GM12874 (cell line): ENCODE data around the gene TMEM37.

Source experiments
- TF ChIP-seq, protein P1 (sequence below): IDR thresholded peaks from 2 replicates; pipeline ENCODE4 v1.5.1; 2011; ENCODE audit warnings: low read depth, mild to moderate bottlenecking, control low read depth, low read length, moderate library complexity; ENCODE audit not compliant: insufficient read depth

Gene TMEM37

DNA sequence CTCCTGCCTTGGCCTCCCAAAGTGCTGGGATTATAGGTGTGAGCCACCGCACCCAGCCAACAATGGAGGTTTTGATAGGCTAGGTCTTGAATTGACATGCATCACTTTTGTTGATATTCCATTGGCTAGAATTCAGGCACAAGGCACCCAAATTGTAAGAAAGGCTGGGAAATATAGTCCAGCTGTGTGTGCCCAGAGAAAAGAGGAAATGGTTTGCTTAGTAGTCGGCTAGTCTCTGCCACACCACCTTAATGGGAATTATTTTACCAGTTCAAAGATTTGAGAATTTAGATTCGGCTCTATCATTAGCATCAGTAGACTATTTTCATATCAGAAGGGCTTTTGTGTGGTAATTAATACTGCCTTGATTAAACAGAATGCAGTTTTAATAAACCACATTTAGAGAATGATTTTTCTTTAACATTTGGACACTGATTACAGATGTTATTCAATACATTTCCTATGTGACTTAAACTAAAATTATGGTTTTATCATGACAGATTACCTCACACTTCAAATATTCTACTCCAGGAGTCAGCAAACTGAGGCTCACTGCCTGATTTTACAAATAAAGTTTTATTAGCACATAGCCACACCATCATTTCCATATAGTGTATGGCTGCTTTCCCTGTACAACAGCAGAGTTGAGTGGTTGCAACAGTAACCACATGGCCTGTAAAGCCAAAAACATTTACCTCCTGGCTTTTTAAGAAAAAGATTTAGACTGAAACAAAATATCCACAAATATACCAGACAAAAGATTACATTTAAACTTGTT, 37.5 kb upstream of the TMEM37 start:
- TF ChIP-seq, protein P1, sequence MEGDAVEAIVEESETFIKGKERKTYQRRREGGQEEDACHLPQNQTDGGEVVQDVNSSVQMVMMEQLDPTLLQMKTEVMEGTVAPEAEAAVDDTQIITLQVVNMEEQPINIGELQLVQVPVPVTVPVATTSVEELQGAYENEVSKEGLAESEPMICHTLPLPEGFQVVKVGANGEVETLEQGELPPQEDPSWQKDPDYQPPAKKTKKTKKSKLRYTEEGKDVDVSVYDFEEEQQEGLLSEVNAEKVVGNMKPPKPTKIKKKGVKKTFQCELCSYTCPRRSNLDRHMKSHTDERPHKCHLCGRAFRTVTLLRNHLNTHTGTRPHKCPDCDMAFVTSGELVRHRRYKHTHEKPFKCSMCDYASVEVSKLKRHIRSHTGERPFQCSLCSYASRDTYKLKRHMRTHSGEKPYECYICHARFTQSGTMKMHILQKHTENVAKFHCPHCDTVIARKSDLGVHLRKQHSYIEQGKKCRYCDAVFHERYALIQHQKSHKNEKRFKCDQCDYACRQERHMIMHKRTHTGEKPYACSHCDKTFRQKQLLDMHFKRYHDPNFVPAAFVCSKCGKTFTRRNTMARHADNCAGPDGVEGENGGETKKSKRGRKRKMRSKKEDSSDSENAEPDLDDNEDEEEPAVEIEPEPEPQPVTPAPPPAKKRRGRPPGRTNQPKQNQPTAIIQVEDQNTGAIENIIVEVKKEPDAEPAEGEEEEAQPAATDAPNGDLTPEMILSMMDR = no peak

DNA sequence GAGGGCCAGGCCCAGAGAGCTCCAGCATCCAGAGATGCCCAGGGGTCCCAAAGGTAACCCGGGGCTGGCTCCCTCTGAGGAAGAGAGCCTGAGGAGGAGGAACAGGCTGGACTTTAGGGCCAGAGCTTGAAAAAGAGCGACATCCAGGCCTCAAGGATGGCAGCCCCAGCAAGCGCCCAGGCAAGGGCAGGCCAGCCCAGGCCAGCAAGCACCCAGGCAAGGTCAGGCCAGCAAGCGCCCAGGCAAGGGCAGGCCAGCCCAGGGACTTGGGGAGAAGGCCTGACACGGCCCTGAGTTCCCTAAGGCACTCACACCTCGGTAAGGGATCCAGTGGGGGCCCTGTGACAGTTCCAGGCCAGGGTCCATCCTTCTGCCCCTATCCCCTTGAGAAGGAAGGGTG, 34.5 kb upstream of the TMEM37 start:
- TF ChIP-seq, protein P1 = no peak

DNA sequence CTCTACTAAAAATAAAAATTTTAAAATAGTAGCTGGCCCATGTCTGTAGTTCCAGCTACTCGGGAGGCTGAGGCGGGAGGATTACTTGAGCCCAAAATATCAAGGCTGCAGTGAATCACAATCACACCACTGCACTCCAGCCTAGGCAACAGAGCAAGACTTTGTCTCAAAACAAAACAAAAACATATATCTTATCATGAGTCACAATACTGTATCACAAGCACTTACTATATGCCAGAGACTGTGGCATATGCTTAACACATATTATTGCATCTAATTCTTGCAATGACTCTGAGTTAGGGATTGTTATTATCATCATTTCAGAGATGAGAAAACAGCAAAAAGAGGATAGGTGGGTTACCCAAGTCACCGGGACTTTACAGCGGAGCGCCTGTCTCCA, 29.5 kb upstream of the TMEM37 start:
- TF ChIP-seq, protein P1 = no peak

DNA sequence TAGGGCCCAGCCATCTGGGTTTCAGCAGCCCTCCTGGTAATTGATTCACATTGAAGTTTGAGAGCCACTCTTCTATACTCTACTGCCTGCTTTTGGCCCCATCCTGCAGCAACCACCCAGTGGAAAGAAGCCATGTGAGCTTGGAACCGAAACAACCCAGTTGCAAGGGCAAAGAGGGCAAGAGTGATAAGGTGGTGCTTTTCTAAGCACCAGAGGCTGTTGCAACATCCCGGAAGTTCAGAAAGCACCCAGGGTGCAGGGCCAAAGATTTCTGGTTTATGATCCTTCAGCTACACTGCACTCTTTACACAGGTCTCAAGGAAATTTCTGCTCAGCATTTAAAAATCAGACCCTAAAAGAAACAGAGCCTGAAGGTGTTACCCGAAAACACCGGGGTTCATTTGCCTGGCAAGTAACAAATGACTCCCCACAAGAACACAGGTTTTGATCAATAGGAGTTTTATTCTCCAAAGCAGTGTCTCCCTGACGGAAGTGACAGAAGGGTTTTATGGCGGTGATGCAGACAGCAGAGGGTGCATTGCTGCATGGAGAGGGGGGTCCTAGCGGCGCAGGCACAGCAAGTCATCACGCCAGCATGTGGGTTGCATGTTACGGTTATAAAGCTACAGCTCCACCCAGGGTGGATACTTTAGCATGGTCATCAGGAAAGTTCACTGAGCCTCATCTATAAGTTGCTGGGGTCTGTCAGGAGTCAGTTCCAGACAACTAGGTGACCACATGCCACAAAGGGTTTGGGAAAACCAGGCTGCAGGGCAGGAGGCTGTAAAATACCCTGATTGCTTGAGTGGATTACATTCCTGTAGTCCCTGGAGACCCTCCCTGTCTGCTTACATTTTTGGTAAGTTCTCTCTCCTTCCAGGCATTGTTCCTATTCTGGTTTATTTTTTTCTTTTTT, 28.8 kb upstream of the TMEM37 start:
- TF ChIP-seq, protein P1 = no peak

DNA sequence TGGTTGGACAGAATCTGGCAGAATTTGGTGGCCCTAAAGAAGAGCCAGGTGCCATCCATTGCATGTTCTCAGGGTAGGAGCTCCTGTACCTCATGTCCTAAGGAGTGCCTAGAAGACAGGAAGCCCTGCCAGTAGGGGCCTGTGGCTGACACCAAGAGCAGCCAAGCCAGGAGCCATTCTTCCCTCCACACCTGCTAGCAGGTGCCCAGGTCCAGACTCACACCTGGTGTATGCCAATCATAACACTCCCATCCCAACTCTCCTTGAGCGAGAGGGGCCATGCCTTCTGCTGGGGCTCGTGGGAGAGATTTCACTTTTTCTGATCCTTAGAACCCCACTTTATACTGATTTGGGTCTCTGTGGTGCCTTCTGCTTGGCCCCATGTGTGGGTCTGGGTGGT, 26.5 kb upstream of the TMEM37 start:
- TF ChIP-seq, protein P1 = no peak

DNA sequence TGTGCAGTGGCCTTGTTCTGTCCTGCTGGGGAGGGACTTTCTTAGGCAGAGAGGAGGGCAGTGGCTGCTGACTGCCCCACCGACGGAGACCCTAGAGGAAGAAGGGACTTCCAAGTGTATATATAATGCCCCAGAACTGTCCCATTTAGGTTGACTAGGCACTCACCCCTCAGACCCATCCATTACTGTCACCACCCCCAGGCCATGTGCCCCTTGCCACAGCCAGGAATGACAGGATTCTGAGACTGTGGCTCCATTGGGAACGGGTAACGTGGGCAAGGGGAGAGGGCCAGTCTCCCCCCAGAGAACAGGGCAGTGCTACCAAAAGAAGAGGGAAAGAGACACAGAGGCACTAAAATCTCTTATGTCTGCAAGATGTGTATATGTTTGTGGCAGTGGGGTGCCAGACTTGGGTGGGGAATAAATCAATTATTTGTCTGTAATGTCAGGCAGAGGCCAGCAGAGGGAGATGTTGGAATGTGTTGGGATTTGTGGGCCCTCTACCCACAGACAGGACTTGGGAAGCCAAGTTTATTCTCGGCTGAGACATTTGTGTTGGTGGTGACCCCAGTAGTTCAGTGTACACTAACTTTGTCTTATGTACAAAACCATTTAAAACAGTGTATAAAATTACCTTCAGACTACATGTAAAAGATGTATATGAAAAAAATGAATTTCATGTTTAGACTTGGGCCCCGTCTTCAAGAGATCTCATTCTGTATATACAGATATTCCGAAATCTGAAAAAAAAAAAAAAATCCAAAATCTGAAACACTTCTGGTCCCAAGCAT, 24.0 kb upstream of the TMEM37 start:
- TF ChIP-seq, protein P1 = peak; percentile 70

DNA sequence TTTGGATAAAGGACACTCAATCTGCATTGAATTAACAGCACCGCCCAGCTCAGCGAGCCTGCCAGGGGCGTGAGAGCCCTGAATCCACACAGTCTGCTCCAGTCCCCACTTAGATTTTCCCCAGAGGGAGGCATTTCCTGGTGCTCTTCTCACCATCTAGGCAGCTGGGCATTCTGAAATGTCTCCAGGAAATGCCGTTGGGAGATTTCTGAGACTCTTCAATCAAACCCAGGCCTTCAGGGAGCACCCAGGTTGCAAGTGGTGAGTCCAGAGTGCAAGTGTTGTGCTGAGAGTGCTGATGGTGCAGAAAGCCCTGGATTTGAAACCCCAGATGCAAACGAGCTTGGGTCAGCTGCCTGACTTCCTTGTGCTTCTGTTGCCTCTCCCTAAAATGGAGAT, 23.4 kb upstream of the TMEM37 start:
- TF ChIP-seq, protein P1 = no peak
